Activated CD8-positive, alpha-beta memory T cell treated with anti-CD3 and anti-CD28 coated beads for 4 hours (primary cell): ENCODE results near the gene LRFN2.

Experiments
- DNase-seq, 2 donors: peaks; one replicate each; pipeline ENCODE4 v3.0.0-alpha.2; 2020; ENCODE audit warnings: low read depth in 2 of 2

The LRFN2 gene

DNA sequence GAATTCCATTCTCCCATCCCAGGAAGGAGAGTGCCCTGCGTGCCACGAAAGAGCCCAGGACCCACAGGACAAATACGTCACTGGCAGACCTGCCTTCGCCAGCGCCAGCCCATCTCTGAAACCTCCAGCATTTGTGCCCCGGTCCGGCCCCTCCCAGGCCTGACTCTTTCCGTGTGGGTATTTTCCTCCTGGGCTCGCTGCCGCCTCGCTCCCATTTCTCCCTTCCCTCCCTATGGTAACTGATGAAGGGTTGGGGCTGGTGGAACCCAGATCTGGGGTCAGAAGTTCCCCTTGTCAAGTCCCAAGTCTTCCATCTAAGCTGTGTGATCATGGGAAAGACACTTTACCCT, 208.5 kb downstream of the LRFN2 start:
- DNase-seq, result no peak

DNA sequence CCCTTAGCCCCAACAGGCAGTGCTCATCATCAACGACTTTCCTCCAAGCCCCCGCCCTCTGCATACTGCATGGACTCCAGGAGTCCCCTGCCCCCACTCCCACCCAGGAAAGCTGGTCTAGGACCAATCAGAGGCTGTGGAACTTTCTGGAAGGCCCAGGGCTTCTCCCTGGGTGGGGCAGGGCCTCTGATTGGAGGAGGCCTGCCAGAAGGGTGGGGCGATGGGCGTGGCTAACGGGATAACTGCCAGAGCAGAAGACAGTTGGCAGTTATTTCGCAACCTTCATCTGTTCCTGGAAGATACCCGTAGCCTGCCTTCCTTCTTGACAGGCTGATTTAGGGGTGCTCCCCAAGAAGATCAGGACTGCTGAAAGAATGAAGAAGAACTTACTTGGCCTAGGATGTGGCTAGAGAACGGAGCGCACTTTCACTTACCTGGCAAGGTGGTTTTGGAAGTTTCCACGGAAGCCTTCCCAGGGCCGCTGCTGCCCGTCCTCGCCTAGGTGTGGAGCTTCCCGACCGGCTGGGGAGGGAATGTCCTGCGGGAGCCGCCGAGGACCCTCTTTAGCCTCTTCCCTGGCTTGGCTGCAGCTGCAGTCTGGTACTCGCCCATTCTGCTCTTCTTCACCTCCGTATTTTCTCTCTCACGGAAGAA, 209.0 kb downstream of the LRFN2 start:
- no peak for DNase-seq

DNA sequence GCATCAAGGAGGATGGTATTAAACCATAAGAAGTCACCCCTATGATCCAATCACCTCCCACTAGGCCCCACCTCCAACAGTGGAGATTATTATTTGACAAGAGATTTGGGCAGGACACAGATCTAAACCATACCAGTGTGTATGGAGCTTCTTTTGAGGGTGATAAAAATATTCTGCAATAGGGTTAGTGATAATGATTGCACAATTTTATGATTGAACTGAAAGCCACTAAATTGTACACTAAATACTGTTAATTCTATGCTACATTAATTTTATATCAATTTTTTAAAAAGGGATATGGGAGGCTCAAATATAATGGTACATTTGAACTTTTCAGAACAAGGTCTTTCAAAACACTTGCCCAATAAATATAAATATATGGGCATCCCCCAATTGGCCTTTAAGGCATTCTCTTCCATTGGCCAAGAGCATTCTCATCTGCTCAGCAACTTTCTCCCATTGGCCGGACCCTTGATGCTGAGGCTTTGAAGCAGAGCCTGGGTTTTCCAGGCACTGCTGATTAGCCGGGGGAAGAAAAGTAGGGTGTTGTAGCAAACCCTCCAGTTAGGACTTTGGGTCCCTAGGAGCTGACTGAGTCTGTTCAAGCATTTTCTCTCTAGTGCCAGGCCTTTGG, 209.9 kb downstream of the LRFN2 start:
- DNase-seq, result no peak

DNA sequence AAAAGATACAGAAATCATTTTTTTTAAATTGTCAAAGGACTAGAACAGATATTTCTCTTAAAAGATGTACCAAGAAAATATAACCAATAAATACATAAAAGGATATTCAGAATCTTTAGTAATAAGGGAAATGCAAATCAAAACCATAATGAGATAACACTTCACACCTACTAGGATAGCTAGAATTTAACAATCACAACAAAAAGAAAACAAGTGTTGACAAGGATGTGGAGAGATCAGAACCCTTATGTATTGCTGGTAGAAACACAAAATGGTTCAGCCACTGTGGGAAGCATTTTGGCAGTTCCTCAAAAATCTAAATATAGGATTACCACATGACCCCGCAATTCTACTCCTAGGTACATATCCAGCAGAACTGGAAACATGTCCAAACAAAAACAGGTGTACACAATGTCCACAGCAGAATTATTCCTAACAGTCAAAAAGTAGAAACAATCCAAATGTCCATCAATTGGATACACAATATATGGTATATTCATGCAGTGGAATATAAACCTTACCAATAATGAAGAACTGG, 211.0 kb downstream of the LRFN2 start:
- DNase-seq, result no peak

DNA sequence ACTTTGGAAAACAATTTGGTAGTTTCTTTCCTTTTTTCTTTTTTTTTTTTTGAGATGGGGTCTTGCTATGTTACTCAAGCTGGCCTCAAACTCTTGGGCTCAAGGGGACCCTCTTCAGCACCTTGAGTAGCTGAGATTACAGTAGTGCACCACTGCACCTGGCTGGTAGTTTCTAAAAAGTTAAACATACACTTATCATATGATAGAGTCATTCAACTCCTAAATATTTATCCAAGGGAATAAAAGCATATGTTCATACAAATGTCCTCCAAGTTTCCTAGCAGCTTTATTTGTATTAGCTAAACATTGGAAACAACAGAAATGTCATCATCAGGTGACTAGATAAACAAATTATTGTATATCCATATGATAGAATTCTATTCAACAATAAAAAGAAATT, 213.9 kb downstream of the LRFN2 start:
- DNase-seq, result no peak

DNA sequence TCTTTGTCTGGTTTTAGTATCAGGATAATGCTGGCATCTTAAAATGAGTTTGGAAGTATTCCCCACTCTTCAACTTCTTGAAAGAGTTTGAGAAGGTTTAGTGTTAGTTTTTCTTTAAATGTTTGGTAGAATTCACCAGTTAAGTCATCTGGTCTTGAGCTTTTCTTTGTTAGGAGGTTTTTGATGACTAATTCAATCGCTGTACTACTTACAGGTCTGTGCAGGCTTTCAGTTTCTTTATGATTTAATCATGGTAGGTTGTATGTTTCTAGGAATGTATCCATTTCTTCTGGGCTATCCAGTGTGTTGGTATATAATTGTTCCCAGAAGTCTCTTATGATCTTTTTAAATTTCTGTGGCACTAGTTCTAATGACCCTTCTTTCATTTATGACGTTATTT, 215.5 kb downstream of the LRFN2 start:
- no peak for DNase-seq

DNA sequence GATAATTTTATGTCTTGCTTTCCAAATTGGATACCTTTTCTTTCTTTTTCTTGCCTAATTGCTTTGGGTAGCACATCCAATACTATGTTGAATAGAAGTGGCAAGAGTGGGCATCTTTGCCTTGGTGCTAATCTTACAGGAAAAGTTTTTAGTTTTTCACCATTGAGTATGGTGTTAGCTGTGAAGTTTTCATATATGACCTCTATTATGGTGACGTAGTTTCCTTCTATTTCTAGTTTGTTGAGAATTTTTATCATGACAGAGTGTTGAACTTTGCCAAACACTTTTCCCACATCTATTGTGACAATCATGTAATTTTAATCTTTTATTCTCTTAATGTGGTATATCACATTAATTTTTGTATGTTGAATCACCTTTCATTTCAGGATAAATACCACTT, 216.1 kb downstream of the LRFN2 start:
- no peak for DNase-seq

DNA sequence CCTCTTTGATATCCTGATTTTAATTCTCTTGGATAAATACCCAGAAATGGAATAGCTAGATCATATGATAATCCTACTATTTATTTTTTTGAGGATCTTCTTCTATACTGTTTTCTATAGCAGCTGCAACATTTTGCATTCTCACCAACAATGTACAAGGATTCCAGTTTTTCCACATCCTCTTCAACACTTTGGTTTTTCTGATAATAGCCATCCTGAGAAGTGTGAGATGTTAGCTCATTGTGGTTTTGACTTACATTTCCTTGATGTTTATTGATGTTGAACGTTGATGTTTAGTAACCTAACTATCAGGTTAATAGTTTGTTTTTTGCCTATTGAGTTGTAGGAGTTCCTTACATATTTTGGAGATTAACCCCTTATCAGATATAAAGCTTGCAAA, 217.3 kb downstream of the LRFN2 start:
- no peak for DNase-seq

DNA sequence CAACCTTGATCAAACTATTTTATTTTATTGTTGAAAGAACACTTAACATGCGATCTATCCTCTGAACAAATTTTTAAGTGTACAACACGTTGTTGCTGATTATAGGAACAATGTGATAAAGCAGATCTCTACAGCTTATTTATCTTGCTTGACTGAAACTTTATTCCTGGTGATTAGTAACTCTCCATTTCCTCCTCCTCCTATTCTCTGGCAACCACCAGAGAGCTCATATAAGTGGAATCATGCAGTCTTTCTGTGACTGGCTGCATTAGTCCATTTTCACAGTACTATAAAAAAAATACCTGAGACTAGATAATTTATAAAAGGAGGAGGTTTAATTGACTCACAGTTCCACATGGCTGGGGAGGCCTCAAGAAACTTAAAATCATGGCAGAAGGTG, 218.1 kb downstream of the LRFN2 start:
- no peak for DNase-seq

DNA sequence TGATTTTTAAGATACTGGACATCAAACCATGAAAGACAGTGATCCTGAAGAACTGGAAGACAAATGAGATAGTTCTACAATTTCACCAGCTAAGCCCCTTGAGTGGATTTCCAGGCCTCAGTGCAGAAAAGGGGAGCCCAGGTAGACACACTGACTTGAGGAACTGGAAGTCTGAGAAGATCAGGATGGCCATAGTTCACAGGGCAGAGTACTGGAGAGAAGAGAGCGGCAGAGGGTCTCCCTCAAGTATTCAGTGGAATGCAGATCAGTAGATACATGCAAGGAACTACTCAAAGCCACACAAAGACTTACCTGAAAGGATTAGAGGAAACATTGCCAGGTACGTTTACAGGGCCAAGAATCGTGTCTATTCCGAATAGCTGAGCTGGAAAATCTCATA, 224.3 kb downstream of the LRFN2 start:
- DNase-seq, result no peak

DNA sequence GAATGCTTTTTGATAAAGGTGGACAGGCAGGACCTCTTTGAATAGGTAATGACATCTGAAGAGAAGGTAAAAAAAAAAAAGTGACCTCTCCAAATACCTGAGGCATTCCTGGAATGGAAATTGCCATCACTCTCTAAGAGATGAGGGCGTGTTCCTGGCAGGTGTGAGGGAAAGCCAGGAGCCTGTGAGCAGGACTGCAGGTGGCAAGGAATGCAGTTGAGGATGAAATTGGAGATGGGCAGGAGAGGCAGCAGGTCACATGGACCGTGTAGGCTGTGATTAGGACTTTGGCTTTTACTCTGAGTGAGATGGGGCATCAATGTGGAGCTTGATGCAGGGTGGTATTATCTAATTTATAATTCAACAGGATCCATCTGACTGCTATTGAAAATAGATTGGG, 227.4 kb downstream of the LRFN2 start:
- DNase-seq, result no peak

DNA sequence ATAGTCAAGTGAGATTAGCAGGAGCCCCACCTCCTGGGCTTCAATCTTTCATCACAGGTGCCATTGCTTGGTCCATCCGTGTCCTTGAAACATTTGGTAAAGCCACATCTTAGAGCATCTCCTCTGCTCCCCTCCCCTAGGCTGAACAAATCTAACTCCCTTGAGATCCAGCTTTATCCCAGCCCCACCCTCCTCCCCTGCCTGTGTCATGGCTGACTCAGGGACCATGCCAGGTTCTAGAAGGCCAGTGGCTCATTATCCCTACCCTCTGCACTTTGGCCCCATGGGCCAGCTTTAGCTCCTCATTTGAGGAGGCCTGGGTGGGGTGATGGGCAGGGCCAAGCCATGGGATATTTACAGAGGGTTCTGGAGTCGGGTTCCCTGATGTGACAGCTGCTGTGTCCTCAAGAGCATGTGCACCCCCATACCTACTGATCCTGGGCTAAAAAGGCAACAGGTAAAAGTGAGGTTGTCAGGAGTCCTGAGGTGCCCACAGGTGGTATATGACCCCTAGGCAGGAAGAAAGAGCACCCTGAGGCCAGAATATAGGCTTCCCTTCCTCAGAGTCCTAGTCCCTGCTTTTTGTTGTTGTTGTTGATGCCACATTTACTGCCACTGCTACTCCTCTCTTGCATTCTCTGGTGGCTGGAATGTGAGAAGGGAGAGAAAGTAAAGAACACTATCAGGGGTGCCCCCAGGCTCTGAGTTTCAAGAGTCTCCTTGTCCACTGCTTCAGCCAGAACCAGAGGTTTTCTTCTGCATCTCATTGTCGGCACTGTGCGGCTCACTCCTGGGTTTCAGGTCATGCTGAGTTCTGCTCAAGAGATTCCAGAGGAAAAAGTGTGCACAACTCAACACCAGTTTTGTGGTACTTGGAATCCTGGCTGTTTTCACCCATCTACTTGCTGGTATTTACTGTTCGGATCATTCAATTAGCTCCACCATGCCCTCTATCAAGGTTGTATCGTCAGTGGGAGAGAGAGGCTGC, 228.4 kb downstream of the LRFN2 start:
- no peak for DNase-seq

DNA sequence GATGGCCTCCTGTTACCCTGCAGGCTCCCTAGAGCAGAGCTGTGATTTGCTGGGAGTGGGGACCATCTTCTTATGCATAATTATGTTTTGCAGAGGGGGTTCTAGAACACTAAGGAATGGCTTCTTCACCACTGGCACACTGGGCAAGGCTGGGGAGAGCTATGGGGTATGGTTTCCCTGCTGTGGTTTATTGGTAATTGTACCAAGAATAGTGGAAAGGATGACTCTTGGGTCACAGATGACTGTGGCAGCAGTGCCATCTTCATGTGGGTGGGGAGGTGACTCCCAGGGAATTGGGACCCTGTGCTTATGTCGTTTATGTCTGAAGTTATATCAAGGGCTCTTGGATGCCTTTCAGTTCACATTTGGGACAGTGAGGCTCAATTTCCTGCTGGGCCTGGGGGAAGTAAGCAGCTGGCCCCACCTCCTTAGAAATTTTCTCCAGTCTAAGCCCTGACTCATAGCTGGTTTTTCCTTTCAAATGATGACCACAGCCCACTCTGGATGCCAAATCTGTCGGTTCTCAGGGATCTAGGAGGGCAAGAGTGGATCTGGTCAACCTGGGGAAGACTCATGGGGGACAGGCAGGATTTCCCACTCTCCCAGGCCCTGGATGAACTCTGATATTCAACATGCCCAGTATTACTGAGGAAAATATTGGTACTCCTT, 230.8 kb downstream of the LRFN2 start:
- DNase-seq, result no peak

DNA sequence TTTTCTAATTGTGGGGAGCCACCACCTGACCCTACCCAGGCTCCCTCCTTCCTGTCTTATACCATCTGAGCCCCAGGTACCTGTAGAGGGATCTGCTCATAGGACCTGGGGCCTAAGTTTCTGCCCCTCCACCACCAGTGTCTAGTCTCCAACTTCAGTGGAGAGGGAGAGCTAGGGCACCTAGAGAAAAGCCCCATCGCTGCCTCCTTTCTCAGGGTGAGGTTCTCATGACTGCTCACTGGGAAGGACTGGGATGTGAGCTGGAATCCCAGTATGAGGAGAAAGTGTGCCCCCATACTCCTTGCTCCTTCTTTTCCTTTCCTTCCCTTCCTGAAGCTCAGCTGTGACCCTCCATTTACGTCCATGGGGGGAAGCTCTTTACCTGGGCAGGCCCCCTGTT, 231.6 kb downstream of the LRFN2 start:
- no peak for DNase-seq

DNA sequence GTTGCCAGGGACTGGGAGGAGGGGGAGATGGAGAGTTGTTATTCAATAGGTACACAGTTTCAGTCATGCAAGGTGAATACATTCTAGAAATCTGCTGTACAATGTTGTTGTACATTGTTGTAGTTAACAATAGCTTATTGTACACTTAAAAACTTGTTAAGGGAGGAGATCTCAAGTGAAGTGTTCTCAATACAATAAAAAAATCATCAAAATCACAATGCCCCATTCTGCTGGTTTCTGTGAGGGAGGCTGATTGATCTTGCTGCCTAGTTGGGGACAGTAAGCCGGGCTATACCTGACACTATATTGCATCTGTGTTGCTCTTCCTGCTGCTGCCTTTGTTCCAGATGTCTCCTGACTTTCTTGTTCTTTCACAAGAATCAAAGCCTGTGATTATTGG, 232.1 kb downstream of the LRFN2 start:
- DNase-seq, result no peak

DNA sequence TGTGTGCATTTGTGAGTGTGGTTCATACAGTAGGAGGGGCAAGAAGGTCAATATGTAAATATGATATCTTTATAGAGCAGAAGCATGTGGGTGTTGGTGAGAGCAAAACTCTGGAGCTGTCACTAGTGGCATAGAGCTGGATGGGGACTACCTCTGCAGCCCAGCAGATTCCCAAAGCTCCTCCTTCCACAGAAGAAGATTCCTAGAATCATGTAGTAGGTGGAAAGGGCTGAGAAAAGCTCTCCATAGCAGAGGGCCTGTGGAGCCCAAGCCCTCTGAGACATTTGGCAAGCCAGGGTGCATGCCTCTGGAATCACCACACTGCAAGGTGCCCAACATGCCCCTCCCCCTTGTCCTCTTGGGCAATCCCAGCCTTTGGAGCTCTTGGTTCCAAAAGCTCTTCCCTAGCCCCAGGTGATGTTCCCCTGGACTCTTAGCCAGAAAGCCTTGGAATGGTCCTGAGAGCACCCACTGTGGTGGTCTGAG, 233.2 kb downstream of the LRFN2 start:
- DNase-seq, result no peak

DNA sequence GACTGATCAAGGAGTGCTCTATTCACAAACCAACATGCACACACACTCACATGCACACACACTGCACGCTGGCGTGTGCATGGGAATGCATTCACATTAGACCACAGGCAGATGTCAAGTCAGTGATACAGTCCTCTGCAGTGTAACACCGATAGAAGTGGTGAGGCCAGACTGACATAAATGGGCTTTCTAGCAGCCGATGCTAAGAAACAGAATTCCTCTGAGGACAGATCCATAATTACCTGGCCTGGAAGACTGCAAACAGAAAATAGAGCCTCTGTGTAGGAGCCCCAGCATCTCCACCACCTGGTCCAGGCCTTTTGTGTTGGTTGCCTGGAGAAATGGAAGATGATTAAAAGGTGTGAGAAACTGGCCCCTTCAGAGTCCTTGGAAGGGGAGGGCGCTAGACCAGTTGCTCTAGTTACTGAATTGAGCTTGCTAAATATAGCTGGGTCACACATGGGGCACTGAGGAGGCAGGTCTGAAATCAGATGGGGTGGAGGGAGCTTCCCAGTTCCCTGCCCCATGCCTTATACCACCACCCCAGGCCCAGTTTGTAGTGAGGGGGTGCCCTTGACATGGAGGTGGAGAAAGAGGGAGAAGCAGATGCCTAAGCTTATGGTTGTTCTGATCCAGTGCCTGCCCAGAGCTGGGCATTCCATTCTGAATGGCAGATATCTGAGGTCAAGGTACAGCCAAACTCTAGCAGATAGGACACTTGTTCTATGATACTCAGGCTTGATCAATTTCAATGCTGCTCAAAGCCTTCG, 233.8 kb downstream of the LRFN2 start:
- no peak for DNase-seq

DNA sequence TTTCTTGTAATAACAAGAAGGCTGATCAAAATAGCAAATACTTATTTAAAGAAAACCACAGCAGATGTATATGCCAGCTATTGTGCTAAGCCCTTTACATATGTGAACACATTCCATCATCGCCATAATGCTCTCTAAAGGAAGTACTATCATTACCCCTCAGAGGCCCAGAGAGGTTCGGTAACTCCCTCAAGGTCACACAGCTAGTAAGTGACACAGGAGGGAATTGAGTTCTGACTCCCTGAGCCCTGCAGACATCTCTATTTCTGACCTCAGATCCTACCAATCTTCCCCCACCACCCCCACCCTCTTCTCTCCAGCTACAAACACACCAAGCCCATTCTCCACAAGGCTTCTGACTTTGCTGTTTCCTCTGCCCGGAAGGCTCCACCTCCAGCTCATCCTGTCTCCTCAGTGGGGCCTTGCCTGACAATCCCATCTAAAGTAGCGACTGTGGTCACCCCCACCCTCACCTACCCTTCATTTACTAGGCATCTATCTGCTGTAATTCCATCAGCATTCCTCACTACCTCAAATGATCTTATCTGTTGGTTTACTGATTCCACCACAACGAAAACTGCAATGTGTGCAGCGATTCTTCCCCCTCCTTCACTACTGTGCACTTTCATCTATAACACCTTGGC, 234.5 kb downstream of the LRFN2 start:
- no peak for DNase-seq

DNA sequence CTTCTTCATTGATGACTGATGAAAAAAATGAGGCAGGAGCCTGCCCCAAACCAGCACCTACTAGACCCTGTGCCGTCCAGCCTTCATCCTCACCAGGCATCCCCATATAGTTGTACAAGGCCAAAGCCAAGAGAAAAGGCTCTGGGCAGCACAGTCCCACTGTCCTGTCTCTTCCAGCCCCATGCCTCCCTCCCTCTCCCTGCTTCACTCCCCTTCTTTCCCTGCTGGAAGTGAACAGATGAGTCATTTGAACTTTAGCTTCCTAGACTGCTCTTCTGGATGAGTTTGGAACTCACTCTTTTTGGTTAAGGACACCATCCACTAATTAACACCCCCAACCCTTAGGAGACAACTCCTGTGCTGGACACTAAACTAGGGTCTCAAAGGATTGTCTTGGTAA, 235.2 kb downstream of the LRFN2 start:
- DNase-seq, result no peak

DNA sequence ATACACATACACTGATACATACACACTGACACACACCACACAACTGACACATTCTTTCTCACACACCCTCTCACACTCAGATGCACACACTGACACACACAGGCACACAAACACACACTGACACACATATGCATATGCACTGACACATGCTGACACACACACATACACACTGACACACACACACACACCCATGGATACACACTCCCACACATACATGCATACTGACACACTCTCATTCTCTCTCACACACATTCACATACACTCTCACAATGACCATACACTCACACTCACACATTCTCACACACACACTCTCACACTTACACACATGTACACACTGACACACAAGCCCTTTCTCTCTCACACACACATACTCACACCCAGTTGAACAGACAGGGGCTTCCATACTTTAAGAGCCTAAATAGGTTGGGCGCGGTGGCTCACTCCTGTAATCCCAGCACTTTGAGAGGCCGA, 236.4 kb downstream of the LRFN2 start:
- DNase-seq, result no peak
